Left ventricle myocardium inferior (tissue), 1 donor: ENCODE results near the gene DTL. TPM values are rescaled to one million over a fixed set of nuclear protein-coding genes. Genes with fewer than 3 reads are reported as not detected.

Source experiments
- DNase-seq: peaks from one replicate; pipeline ENCODE4 v3.0.0-alpha.2; 2020
- H3K27ac ChIP-seq: fragments of 200-600 bp; replicated peaks from 2 replicates; pipeline ENCODE4 v1.8.0; 2021
- H3K27me3 ChIP-seq: fragments of 200-600 bp; 2 replicates; pipeline ENCODE4 v1.8.0; 2021; ENCODE audit warnings: low read depth
- H3K36me3 ChIP-seq: fragments of 200-600 bp; 2 replicates; pipeline ENCODE4 v1.8.0; 2021
- H3K4me1 ChIP-seq: fragments of 200-600 bp; 2 replicates; pipeline ENCODE4 v1.8.0; 2021
- H3K4me3 ChIP-seq: fragments of 200-600 bp; 2 replicates; pipeline ENCODE4 v1.8.0; 2021; ENCODE audit warnings: mild to moderate bottlenecking, moderate library complexity
- H3K9me3 ChIP-seq: fragments of 200-600 bp; replicated peaks from 2 replicates; pipeline ENCODE4 v1.8.0; 2021
- intact Hi-C: fragments of 100-400 bp; cut with micrococcal nuclease; formaldehyde crosslinking; loops from one replicate; pipeline ENCODE4 v1.11.0; 2022
- total RNA-seq: library from RNA; stranded (reverse); fragmentation: NEBNext Ultra II Directional; extraction: Animal tissue kit (Norgen Biotek cat#: 25700); gene quantifications from one replicate; pipeline ENCODE4 v1.2.1, GENCODE V29; 2021
- TF ChIP-seq, protein P1 (sequence below): fragments of 200-600 bp; IDR thresholded peaks from 2 replicates; pipeline ENCODE4 v1.8.0; 2021; ENCODE audit warnings: antibody characterized with exemption, mild to moderate bottlenecking, borderline replicate concordance
- donor health status: DM: no; HTN: yes; CAD: no; lungs with severe emphysema.

The DTL gene
- total RNA-seq, 1 donor from 2014 or later: 0.30 TPM

DNA sequence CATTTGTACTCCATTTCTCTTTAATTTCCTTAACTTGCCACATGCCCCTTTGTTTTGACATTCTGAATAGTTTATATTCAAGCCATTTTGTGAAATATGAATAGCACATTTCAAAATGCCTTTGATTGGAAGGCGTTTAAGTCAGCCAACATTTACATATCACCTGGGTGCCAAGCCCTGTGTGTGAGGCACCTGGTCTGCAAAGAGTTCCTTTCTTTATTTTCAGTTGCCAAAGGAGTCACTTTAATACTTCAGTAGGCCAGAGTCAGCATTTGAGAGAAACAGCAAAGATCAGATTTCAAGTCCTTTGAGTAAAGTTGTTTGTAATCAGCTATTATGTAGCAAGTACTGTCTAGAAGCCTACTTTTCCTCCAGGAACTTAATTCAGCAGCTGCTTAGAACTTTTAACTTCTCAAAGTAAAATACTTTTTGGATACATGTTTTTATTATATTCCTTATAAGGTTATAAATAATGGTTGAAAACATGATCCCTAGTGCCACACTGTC lies 70.8 kb downstream of the DTL start:
- TF ChIP-seq, protein P1, sequence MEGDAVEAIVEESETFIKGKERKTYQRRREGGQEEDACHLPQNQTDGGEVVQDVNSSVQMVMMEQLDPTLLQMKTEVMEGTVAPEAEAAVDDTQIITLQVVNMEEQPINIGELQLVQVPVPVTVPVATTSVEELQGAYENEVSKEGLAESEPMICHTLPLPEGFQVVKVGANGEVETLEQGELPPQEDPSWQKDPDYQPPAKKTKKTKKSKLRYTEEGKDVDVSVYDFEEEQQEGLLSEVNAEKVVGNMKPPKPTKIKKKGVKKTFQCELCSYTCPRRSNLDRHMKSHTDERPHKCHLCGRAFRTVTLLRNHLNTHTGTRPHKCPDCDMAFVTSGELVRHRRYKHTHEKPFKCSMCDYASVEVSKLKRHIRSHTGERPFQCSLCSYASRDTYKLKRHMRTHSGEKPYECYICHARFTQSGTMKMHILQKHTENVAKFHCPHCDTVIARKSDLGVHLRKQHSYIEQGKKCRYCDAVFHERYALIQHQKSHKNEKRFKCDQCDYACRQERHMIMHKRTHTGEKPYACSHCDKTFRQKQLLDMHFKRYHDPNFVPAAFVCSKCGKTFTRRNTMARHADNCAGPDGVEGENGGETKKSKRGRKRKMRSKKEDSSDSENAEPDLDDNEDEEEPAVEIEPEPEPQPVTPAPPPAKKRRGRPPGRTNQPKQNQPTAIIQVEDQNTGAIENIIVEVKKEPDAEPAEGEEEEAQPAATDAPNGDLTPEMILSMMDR: no peak
- DNase-seq: no peak
- Histone ChIP-seq H3K27me3 (no peaks in the 10 kb centered on the region), H3K4me1 (peaks cover 64% of the 10 kb centered on the region), H3K4me3 (no peak overlapping the region), H3K9me3 (no peaks in the 10 kb centered on the region), H3K36me3 (no peaks in the 10 kb centered on the region), H3K27ac (no peak overlapping the region)
- intact Hi-C loops: no loop called here

DNA sequence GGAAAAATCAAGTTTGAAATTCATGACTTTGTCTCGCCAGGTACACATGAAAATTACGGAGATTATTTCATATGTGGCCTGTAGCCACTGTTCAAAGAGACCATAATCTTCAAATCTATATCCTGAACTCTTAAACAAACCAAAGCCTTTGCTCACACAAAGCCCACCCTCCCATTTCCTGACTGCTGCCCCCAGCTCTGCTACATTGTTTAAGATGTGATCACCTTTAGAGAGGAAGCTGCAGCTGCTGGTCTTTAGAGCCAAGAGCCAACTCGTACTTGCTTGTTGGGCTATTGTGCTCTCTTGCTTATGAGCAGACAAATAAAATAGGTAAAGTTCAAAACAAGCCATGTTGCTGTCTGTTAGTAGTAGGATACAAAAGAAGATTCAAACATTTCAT lies 71.9 kb downstream of the DTL start:
- no peak for DNase-seq
- Histone ChIP-seq H3K27ac (peak overlapping the region; percentile 9), H3K4me3 (no peak overlapping the region), H3K27me3 (no peaks in the 10 kb centered on the region), H3K36me3 (no peaks in the 10 kb centered on the region), H3K9me3 (no peaks in the 10 kb centered on the region), H3K4me1 (peaks cover 64% of the 10 kb centered on the region)
- TF ChIP-seq, protein P1: no peak
- intact Hi-C loops: no loop called here

DNA sequence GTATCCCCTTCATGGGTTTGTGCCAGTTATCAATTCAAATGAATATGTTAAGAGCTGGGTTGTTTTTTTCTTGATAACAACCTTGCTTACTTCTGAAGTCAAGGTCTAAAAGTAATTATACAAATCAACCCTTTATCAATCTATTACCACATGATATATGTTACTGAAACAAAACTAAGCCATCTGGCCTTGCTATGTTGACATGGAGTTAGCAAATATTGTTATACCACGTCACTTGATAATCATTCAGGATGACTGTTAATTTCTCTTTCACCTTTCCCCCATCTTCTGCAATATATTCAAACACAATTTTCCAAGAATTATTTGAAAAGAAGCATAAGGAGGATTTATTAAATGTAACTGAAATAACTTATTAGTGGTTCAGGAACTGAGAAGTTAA lies 72.6 kb downstream of the DTL start:
- no peaks in the 10 kb centered on the region for H3K36me3 ChIP-seq
- H3K27ac ChIP-seq: no peak overlapping the region
- TF ChIP-seq, protein P1: no peak
- H3K4me3 ChIP-seq: no peak overlapping the region
- intact Hi-C loops: no loop called here
- no peak for DNase-seq
- H3K9me3 ChIP-seq: no peaks in the 10 kb centered on the region
- no peaks in the 10 kb centered on the region for H3K27me3 ChIP-seq
- H3K4me1 ChIP-seq: peaks cover 64% of the 10 kb centered on the region

DNA sequence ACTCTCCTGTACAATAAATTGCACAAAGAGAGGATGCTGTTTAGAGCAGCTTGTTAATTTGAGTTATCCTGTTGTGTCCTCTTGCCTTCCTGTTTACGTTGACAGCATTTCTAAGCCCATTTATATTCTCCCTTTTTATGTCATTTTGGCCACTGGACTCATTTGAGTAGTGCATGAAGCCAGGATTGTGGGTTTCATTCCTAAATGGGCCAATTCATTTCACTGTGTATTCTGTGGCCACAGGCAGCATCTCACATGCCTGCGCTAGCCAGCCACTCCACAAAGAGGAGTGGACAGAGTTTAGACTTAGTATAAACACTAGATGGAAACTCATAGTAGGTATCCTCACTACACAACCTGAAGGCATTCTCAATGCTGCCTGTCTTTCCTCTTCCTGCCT lies 73.4 kb downstream of the DTL start:
- no peaks in the 10 kb centered on the region for H3K9me3 ChIP-seq
- no peaks in the 10 kb centered on the region for H3K36me3 ChIP-seq
- H3K4me1 ChIP-seq: peaks cover 64% of the 10 kb centered on the region
- no peak overlapping the region for H3K27ac ChIP-seq
- H3K27me3 ChIP-seq: no peaks in the 10 kb centered on the region
- DNase-seq: no peak
- TF ChIP-seq, protein P1: no peak
- intact Hi-C loops: no loop called here
- H3K4me3 ChIP-seq: no peak overlapping the region

DNA sequence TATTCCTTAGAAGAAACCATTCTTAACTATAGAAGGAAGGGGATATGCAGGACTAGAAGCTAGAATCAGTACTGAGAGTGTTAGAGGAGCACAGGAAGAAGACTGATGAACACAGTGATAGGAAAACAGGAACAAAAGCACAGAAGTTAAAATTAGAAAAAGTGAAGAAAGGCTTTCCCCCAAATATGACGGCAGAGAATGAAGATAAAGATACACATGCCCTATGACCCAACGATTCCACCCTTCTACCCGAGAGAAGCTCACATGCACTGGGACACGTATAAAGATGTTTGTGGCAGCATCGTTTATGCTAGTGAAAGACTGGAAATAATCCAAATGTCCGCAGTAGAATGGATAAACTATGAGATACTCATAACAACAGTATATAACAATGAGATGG lies 74.2 kb downstream of the DTL start:
- H3K9me3 ChIP-seq: no peaks in the 10 kb centered on the region
- no peak overlapping the region for H3K4me3 ChIP-seq
- TF ChIP-seq, protein P1: no peak
- no peak overlapping the region for H3K27ac ChIP-seq
- no peak for DNase-seq
- H3K27me3 ChIP-seq: no peaks in the 10 kb centered on the region
- peaks cover 58% of the 10 kb centered on the region for H3K4me1 ChIP-seq
- H3K36me3 ChIP-seq: no peaks in the 10 kb centered on the region
- intact Hi-C loops: no loop called here

DNA sequence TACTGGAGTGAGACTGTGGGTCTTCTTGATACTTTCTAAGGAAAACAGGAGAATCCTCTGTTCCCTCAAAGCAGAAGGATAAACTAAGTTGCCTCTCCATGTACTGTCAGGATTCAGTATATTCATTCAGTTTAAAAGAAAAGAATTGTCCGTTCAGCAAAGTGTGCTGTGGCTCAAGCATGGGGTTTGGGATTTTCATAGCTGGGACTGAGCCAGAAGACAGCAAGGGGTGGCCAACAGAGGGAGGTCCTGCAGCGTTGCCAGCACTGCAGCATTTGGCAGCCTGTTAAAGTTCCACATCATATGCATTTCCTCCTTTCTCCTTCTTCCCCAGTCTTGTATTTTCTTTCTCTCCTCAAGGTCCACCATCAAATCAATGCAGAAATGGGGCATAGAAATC lies 75.1 kb downstream of the DTL start:
- DNase-seq: peak; percentile 24
- Histone ChIP-seq H3K4me1 (peaks cover 53% of the 10 kb centered on the region), H3K9me3 (no peaks in the 10 kb centered on the region), H3K27ac (no peak overlapping the region), H3K4me3 (no peak overlapping the region), H3K27me3 (no peaks in the 10 kb centered on the region), H3K36me3 (no peaks in the 10 kb centered on the region)
- TF ChIP-seq, protein P1: no peak
- intact Hi-C loops: no loop called here
